ENCODE measurements around the gene PHACTR3. TPM values are rescaled to one million over a fixed set of nuclear protein-coding genes. Genes with fewer than 3 reads are reported as not detected.

Gene PHACTR3
- total and polyA plus RNA-seq, 2 experiments from 2014 or later = 0.45 to 0.61 TPM

DNA sequence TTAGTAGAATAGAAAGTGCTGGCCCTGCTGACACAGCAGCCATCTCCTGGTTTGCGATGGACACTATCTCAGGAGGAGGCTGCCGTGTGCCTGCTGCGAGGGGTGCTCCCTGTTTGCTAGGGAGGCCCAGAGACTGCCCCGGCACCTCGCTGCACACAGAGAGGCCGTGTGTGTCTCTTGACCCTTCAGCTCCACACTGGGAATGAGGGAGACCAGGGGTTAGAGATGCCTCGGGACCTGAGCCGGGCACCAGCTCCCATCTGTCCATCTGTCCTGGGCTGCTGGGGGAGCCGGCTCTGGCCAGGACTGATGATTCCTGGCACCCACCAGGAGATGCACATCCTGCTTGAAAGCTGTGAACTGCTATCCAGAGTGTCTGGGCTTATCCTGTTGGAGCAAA lies 18.2 kb downstream of the PHACTR3 start:
- H3K36me3 Mint-ChIP-seq (ENCODE audit: low read depth) = no peaks in the 10 kb centered on the region; the same call in 2 of the 3 replicates
- H3K9me3 Mint-ChIP-seq = peaks cover 7% of the 10 kb centered on the region; the same call in 1 of the 3 replicates
- Histone ChIP-seq H2AFZ (no peak overlapping the region), H3K9me2 (ENCODE audit: insufficient read depth) (0 out of 2 replicates have a peak, but pooled peaks cover 3% of the 10 kb centered on the region), H3F3A (replicated peaks; ENCODE audit: low read depth) (no peaks in the 10 kb centered on the region), H3K4me3 (no peak overlapping the region), H3K4me1 (ENCODE audit: insufficient read depth) (no peaks in the 10 kb centered on the region), H4K20me1 (replicated peaks; ENCODE audit: insufficient read depth) (no peaks in the 10 kb centered on the region), H3K36me3 (ENCODE audit: insufficient read depth) (no peaks in the 10 kb centered on the region), H3K27me3 (ENCODE audit: insufficient read depth) (0 out of 2 replicates have a peak, but pooled peaks cover 2% of the 10 kb centered on the region), H3K27ac (ENCODE audit: low read depth) (no peak overlapping the region), H3K79me2 (replicated peaks; ENCODE audit: insufficient read depth) (no peaks in the 10 kb centered on the region), H3K4me2 (no peak overlapping the region)
- no peak overlapping the region for H3K4me3 Mint-ChIP-seq
- TF ChIP-seq STAT1 (IDR thresholded peaks at IDR 0.05; ENCODE audit: unreplicated experiment) (no peak), ZNF114 (CRISPR knock-in tag; IDR thresholded peaks at IDR 0.05) (no peak), ZNF331 (CRISPR knock-in tag; IDR thresholded peaks at IDR 0.05; ENCODE audit: low read depth) (no peak), NANOG (IDR thresholded peaks at IDR 0.05; ENCODE audit: borderline replicate concordance) (no peak), ZNF462 (CRISPR knock-in tag; IDR thresholded peaks at IDR 0.05) (no peak), CTCF (conservative IDR thresholded peaks at IDR 0.05; ENCODE audit: low read depth in 2 of 2) (no peak)
- TF ChIP-seq, protein P1, sequence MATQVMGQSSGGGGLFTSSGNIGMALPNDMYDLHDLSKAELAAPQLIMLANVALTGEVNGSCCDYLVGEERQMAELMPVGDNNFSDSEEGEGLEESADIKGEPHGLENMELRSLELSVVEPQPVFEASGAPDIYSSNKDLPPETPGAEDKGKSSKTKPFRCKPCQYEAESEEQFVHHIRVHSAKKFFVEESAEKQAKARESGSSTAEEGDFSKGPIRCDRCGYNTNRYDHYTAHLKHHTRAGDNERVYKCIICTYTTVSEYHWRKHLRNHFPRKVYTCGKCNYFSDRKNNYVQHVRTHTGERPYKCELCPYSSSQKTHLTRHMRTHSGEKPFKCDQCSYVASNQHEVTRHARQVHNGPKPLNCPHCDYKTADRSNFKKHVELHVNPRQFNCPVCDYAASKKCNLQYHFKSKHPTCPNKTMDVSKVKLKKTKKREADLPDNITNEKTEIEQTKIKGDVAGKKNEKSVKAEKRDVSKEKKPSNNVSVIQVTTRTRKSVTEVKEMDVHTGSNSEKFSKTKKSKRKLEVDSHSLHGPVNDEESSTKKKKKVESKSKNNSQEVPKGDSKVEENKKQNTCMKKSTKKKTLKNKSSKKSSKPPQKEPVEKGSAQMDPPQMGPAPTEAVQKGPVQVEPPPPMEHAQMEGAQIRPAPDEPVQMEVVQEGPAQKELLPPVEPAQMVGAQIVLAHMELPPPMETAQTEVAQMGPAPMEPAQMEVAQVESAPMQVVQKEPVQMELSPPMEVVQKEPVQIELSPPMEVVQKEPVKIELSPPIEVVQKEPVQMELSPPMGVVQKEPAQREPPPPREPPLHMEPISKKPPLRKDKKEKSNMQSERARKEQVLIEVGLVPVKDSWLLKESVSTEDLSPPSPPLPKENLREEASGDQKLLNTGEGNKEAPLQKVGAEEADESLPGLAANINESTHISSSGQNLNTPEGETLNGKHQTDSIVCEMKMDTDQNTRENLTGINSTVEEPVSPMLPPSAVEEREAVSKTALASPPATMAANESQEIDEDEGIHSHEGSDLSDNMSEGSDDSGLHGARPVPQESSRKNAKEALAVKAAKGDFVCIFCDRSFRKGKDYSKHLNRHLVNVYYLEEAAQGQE (IDR thresholded peaks at IDR 0.05; ENCODE audit: unreplicated experiment) = no peak
- no peaks in the 10 kb centered on the region for H3K4me1 Mint-ChIP-seq
- peaks cover 19% of the 10 kb centered on the region for H3K27me3 Mint-ChIP-seq (ENCODE audit: insufficient read depth, low read depth, poor library complexity)
- H3K27ac Mint-ChIP-seq = no peak overlapping the region
- ATAC-seq (no peak), DNase-seq (ENCODE audit: low spot score) (no peak)
